GM18519 (cell line): ENCODE measurements around the gene IL17REL.

ENCODE experiments used
- ATAC-seq: cut with Tn5 transposase; IDR thresholded peaks from one replicate; pipeline ENCODE4 v1.9.1; 2021; ENCODE audit warnings: mild to moderate bottlenecking, moderate library complexity; ENCODE audit not compliant: unreplicated experiment, low FRiP score

IL17REL gene

DNA sequence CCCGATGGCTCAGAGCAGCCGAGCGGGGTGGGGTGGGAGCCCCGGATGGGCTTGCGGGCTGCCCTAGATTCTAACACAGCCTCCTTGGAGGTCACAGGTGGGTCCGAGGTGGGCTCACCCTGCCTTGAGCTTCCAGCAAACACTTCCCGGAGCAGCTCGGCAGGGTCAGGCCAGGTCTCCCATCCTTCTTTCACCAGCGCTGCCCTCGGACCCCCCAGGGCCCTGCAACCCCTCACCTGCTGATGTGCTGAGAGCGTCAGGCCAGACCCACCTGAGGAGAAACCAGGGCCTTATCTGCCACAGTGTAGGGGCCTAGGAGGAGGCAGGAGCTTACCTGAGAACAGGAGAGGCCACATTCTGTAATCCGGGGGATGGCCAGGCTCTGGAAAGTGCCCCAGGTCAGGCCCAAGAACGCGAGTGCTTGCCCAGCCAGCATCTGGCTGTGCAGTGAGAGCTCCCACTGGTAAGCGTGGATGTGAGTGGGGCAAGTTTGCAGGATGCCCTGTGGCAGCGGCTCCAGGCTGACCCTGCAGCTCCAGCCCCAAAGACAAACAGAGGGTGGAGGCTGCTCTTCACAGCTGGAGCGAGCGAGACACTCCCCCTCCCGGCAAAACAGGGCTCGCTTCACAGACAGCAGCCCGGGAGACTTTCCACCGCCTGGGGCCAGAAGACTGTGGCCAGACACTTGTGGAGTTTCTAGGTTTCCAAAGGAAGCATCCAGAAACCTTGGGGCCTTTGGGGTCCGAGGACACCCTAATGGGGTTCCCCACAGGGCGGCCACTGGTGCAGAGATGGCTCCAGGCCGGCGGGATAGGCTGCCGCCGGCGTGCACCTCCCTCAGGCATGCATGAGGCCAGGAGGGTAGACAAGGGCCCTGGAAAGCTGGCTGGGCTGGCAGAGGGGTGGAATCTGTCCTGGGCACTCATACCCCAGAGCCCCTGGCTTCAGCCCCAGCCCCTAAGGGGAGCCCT, at the start of gene IL17REL:
IL17REL (minus strand) TSS at position 555 of the 971 bp plus-strand sequence; CDS start at position 436, 119 bp downstream.
- ATAC-seq: no peak

- no peak for ATAC-seq
Observed at GRCh38 chr22:50061824-50062355, 49.3 kb upstream of the IL17REL start.

DNA sequence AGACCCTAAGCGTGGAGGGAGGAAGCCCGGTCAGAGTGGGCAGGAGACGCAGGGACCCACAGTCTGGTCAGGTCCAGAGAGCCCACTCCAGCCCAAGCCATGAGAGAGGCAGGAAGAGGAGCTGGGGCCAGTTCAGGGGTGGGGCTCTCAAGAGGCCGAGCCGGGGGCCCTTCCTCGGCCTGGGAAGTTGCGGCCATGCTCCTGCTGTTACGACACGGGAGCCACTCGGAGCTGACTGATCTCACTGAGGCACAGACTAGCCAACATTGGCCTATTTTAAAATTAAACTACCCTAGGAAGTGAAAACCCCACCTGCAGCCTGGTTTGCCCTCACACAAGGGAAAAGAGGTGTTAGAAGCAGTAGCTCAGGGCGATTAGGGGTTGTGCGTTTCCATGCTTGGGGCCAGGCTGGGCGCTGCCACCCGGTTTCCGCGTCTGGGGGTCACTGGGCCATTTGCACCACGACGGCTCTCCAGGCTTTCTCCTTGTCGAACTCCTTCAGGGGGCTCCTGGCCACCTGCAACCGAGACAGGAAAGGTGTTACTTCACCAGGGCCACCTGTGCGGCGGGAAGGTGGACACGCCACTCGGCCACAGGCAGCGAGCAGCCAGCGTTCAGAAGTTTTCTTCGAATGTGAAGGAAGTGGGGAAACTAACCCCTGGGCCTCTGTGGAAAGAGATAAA, 48.7 kb upstream of the IL17REL start:
- no peak for ATAC-seq

GRCh38 chr22:50060441-50061140, 48.0 kb upstream of the IL17REL start:
- no peak for ATAC-seq

GRCh38 chr22:50059881-50060262, 47.3 kb upstream of the IL17REL start:
- no peak for ATAC-seq

DNA sequence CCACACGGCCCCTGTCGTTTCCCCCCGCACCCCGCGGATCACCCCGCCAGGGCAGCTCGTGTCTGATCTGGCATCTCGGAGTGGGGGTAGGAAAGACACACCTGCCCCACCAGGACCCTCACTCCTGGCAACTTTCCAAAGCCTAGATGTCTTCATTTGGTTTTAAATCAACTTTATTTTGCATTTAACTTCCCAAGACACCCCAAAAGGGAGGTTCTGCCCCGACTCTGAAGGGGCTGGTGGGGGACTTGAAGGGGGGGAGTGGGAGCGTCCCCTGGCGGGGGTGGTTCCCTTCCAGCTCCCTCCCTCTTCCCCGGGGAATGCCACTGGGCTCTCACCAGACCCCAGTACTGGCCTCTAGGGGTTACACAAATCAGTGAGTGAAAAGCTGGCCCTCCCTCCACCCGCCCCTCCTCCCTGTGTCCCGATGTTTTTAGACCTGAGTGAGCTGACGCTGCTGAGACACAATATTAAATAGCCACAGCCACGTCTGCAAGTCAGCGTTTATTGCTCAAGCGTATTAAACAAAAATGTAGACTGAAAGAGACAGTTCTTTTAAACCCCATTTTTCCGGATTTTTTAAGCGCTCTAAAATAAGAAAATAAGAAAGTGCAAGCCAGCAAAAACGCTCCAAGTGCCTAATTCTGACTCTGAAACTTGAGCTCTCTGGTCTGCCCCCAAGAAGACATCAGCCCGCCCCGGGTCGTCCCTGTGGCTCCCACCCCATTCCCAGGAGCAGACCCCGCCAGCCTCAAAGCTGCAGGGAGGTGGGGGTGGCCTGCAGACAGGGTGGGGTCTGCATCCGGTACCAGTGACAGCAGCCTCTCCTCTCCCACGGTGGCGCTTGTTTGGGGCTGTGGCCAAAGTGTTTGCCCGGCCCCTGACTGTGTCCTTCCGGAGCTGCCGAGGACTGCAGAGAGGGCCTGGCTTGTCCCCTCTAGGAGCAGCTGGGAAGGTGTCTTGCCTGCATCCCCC, 46.6 kb upstream of the IL17REL start:
- no peak for ATAC-seq

DNA sequence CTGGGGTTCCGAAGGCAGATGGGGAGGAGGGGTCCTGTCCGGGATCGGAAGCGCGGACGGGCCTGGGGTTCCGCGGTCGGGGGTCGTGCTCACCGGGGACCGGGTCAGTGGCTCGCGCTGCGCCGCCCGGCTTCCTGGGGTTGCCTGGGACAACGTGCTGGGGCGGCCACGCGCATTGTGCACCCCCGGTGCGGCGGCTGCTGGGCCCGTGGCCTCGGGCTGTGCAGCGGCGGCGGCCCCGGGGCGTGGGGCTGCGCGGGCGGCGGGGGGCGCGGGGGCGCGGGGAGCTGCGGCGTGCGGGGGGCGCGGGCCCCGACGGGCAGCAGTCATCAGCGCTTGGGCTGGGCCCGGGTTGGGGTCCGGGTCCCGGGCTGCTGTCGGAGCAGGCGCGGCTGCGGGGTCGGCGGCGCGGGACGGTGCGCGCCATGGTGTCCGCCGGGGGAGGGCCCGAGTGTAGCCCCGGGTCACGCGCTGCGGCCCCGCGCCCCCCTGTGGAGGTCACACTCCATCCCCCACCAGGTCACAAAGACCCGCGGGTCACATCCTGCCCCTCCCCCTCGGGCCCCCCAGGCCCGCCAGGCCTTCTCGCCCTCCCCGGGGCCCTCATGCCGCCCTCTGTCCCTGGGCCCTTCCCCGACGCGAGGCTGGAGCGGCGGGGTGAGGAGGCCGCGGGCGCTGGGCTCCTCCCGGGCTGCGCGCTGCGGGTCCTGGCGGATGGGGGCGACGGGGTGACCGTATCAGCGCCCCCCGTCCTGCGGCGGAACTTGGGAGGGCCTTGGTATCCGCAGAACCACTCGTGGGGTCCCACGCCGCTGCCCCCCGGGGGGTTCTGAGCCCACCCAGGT, 45.7 kb upstream of the IL17REL start, which contains the start of gene TTLL8:
TTLL8 (minus strand) TSS at position 238 of the 845 bp plus-strand sequence.
- ATAC-seq: no peak

DNA sequence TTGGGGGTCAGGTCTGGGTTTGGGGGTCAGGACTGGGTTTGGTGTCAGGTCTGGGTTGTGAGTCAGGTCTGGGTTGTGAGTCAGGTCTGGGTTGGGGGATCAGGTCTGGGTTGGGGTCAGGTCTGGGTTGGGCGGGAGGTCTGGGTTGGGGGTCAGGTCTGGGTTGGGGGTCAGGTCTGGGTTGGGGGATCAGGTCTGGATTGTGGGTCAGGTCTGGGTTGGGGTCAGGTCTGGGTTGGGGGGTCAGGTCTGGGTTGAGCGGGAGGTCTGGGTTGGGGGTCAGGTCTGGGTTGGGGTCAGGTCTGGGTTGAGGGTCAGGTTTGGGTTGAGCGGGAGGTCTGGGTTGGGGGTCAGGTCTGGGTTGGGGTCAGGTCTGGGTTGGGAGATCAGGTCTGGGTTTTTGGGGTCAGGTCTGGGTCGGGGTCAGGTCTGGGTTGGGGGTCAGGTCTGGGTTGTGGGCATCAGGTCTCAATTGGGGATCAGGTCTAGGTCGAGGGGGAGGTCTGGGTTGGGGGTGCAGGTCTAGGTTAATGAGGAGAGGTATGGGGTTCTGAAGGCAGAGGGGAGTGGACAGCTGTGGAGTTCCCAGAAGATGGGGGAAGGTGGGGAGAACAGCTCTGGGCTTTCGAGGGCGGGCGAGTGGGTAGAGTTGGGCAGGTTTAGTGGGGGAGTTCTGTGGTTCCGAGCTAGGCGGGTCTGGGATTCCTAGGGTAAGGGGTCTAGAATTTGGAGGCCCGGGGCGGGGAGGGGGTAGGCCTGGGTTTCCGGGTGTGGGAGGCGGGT, 44.9 kb upstream of the IL17REL start:
- ATAC-seq: no peak

DNA sequence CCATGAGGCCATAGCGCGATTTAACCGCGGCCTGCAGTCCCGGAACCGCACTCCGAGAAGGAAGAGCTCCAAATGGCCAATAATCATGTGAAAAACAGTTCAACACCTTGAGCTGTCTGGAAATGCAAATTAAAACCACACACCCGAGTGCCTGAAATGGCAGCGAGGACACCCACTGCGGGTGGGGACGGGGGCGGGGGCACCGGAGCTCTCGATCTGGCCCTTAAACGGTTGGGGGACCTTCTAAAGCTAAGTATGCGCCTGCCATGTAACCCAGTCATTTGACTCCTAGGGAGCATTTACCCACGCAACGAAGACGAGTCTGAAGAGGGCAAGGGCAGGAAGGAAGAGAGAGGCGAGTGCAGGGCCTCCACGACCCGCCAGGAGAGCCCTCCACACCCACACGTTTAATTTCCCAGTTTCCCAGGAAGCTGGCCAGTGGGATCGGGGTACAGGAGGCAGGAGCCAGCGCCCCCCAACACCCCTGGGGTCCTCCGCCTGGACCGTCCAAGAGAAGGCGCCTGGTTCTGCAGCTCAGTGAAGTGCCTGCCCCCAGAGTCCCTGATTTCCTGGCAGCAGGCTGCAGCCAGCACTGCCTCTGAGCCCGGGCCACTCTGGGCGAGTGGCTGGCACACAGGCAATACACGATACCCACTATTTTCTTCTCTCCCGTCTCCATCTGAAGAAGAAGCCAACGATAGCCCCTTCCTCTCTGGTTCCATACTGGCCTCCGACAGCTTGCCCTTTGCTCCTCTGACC, 43.8 kb upstream of the IL17REL start:
- ATAC-seq: no peak

GRCh38 chr22:50053861-50054260, 41.3 kb upstream of the IL17REL start:
- ATAC-seq: no peak

DNA sequence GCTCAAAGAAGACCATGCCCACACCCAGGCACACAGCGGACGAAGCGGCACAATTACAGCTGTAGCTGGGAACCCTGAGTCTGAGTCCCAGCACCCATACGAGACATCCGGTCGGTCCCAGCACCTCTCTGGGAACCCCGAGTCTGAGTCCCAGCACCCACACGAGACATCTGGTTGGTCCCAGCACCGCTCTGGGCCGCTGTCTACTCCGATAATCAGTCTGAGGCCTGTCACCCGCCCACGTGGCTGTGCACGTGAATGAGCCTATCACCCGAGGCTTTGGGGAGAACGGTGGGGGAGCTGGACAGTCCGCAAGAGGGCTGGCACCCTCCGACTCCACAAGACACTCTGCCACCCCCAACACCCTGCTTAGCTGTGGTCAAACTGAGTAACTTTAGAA, 39.4 kb upstream of the IL17REL start:
- no peak for ATAC-seq

- no peak for ATAC-seq
Observed at GRCh38 chr22:50049299-50050195, 37.0 kb upstream of the IL17REL start.

GRCh38 chr22:50048836-50049235, 36.3 kb upstream of the IL17REL start:
- no peak for ATAC-seq

DNA sequence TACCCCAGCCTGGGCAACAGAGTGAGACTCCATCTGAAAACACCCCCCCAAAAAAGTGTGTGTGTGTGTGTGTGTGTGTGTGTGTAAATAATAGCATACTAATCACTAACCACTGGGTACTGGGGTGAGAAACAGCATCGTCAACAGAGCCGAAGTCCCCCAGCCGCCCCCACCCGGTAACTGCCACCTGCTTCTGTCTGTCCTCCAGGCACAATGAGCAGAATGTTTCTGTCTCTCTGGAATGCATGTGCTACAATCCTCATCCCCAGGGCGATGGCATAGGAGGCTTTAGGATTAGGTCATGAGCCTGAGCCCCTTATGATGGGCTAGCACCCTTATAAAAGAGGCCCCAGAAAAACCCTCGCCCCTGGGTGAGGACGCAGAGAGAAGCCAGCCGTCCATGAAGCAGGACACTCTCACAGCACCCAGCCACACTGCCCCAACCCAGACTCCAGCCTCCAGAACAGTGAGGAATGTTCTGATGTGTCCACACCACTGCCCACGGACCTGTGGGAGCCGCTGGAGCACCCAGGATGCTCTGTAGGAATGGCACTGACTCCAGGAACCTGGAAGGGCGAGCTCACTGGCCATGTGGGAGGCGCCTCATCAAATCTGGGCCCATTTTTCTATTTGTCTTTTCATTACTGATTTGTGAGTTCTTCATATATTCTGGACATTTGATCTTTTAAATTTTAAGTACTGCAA, 35.6 kb upstream of the IL17REL start:
- no peak for ATAC-seq

DNA sequence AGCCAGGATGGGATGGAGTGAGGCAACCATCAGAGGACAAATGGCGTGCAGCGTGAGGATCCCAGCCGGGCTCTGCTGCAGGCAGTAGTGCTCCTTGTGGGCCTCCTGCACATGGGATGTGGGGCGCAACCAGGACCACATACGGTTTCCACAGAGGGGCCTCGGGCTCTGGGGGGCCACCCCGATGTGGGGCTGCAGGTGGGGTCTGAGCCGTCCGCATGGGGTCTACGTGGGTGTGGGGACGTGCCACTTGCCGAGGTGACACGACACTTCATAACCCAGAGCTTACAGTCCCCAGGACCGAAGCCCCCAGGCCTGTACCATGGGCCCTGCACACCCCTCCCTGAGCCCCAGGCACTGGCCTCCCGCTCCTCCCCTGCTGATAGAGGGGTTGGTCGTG, 34.8 kb upstream of the IL17REL start:
- ATAC-seq: no peak
